Keratinocyte (primary cell): ENCODE measurements around the gene KRT38.

Experiments
- EZH2 ChIP-seq: IDR thresholded peaks from one replicate; pipeline ENCODE4 v1.6.1; 2012; ENCODE audit warnings: inconsistent platforms, mild to moderate bottlenecking, low read length, moderate library complexity
- TF ChIP-seq, protein P1 (sequence below), 3 experiments: IDR thresholded peaks in 1 of 3; conservative IDR thresholded peaks in 1 of 3; optimal IDR thresholded peaks in 1 of 3; 2 replicates in 2 of 3; 3 replicates in 1 of 3; pipeline versions ENCODE3 to v1.5.1; 2011; ENCODE audit warnings: low read length in 3 of 3, mild to moderate bottlenecking in 3 of 3, moderate library complexity in 2 of 3, control low read depth in 1 of 3, inconsistent platforms in 1 of 3; ENCODE audit not compliant: insufficient read depth in 2 of 3; ENCODE audit errors: extremely low read depth in 1 of 3

DNA sequence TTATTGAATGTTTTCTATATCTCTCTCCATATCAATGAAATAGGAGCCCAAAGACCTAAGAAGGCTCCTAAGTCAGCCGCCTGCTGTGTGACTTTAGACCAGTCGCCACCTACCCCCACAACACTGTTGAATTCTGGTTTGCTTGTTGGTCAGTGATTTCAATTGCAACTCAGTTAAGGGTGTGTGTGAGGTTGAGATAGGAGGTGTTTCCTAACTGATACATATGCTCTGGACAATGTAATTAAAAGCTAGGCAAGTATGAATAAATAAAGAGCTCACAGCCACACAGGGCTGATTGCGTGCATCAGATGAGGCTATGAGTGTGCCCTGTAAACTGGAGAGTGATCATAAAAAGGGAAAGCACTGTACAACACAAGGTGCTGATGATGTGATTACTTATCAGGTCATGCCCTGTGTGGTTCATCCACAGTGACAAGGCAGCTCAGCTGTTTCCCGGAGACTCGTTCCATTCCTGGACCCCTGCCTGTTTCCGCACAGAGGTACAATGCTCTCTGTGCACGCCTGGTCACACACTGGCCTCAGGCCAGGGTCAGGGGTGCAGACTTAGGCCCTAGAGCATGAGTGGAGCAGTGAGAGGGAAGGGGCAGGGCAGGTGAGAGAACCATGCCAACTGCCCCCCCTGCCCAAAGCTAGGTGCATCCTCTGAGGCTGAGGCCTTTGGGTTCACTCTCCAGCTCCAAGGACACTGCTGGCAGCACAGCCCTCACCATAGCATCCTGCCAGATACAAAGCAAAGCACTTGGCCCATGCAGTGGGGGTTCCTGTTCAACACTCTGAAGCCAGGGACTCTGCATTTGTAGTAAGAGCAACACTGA is 43.4 kb upstream of the KRT38 start:
- no peak for TF ChIP-seq EZH2
- TF ChIP-seq, protein P1, sequence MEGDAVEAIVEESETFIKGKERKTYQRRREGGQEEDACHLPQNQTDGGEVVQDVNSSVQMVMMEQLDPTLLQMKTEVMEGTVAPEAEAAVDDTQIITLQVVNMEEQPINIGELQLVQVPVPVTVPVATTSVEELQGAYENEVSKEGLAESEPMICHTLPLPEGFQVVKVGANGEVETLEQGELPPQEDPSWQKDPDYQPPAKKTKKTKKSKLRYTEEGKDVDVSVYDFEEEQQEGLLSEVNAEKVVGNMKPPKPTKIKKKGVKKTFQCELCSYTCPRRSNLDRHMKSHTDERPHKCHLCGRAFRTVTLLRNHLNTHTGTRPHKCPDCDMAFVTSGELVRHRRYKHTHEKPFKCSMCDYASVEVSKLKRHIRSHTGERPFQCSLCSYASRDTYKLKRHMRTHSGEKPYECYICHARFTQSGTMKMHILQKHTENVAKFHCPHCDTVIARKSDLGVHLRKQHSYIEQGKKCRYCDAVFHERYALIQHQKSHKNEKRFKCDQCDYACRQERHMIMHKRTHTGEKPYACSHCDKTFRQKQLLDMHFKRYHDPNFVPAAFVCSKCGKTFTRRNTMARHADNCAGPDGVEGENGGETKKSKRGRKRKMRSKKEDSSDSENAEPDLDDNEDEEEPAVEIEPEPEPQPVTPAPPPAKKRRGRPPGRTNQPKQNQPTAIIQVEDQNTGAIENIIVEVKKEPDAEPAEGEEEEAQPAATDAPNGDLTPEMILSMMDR (optimal IDR thresholded peaks at IDR 0.05 in 1 of 3, IDR thresholded peaks at IDR 0.05 in 1 of 3, conservative IDR thresholded peaks at IDR 0.05 in 1 of 3; ENCODE audit: extremely low read depth in 1 of 3, insufficient read depth in 2 of 3, low read length in 3 of 3), result no peak
